B cell (primary cell): ENCODE data around the gene KNL1. TPM values are rescaled to one million over a fixed set of nuclear protein-coding genes. Genes with fewer than 3 reads are reported as not detected.

Experiments used
- ATAC-seq: fragments of 200-7000 bp; cut with Tn5 transposase; one replicate; pipeline ENCODE4 v1.10.0; 2021; ENCODE audit warnings: low read depth, mild to moderate bottlenecking, moderate number of reproducible peaks, moderate library complexity
- CTCF ChIA-PET: fragments of 350-600 bp; sonication (Branson Sonifier 250); formaldehyde crosslinking; loops from one replicate; lab custom pipeline; 2021; ENCODE audit warnings: antibody characterized with exemption, inconsistent platforms; lab: Charles Lee
- POLR2A ChIA-PET: fragments of 350-600 bp; sonication (Branson Sonifier 250); formaldehyde crosslinking; loops from one replicate; lab custom pipeline; 2021; ENCODE audit warnings: antibody characterized with exemption; lab: Charles Lee
- DNase-seq: peaks from one replicate; pipeline ENCODE4 v3.0.0; 2013
- H2AFZ ChIP-seq: 2 replicates; pipeline ENCODE4 v1.6.1; 2012; ENCODE audit warnings: mild to moderate bottlenecking, low read depth, low read length; ENCODE audit not compliant: insufficient read depth, poor library complexity, severe bottlenecking
- H3K27ac ChIP-seq, 2 donors: 1 replicate in 1 of 2; 2 replicates in 1 of 2; pipeline ENCODE4 v1.5.1; 2012 to 2013; ENCODE audit warnings: low read length in 2 of 2, mild to moderate bottlenecking in 2 of 2, moderate library complexity in 1 of 2
- H3K27me3 ChIP-seq, 4 experiments: fragments of 200-600 bp in 1 of 4; sonication (generic) in 1 of 4; replicated peaks in 1 of 4; 1 replicate in 2 of 4; 2 replicates in 2 of 4; pipeline versions ENCODE4 v1.6.1 to v1.7.0; 2013 to 2016; ENCODE audit warnings: low read length in 3 of 4, mild to moderate bottlenecking in 2 of 4, mixed read lengths in 1 of 4, moderate library complexity in 1 of 4; ENCODE audit not compliant: insufficient read depth in 4 of 4, control insufficient read depth in 3 of 4; ENCODE audit errors: control extremely low read depth in 1 of 4
- H3K36me3 ChIP-seq, 2 experiments: replicated peaks in 1 of 2; 1 replicate in 1 of 2; 2 replicates in 1 of 2; pipeline versions ENCODE4 v1.6.1 to v1.7.1; 2013; ENCODE audit warnings: low read length in 1 of 2; ENCODE audit not compliant: insufficient read depth in 2 of 2, control insufficient read depth in 1 of 2; ENCODE audit errors: control extremely low read depth in 1 of 2, extremely low read depth in 1 of 2
- H3K4me1 ChIP-seq, 2 donors: fragments of 200-600 bp in 1 of 2; sonication (generic) in 1 of 2; 1 replicate in 1 of 2; 2 replicates in 1 of 2; pipeline versions ENCODE4 v1.5.1 to v1.6.1; 2013 to 2017; ENCODE audit warnings: low read length in 2 of 2; ENCODE audit not compliant: control insufficient read depth in 2 of 2, insufficient read depth in 2 of 2
- H3K4me2 ChIP-seq: replicated peaks from 2 replicates; pipeline ENCODE3; 2012; ENCODE audit warnings: mild to moderate bottlenecking, low read depth, low read length; ENCODE audit not compliant: poor library complexity, severe bottlenecking
- H3K4me3 ChIP-seq, 5 experiments: fragments of 200-600 bp in 1 of 5; sonication (generic) in 1 of 5; 1 replicate in 3 of 5; 2 replicates in 2 of 5; pipeline versions ENCODE4 v1.5.1 to v1.7.0; 2011 to 2016; ENCODE audit warnings: low read length in 4 of 5, mild to moderate bottlenecking in 4 of 5, low read depth in 2 of 5, control low read depth in 1 of 5, moderate library complexity in 1 of 5; ENCODE audit not compliant: insufficient read depth in 1 of 5; ENCODE audit errors: control extremely low read depth in 1 of 5, extremely low read depth in 1 of 5
- H3K79me2 ChIP-seq: fragments of 200-600 bp; sonication (generic); one replicate; pipeline ENCODE4 v1.6.0; 2016; ENCODE audit warnings: low read length; ENCODE audit not compliant: control insufficient read depth, insufficient read depth
- H3K9ac ChIP-seq: fragments of 200-600 bp; sonication (generic); 2 replicates; pipeline ENCODE4 v1.6.1; 2017; ENCODE audit warnings: mild to moderate bottlenecking, low read length, moderate library complexity
- H3K9me3 ChIP-seq, 3 donors: one replicate each; pipeline versions ENCODE4 v1.6.1 to v1.7.1; 2013; ENCODE audit warnings: low read length in 2 of 3; ENCODE audit not compliant: control insufficient read depth in 2 of 3, insufficient read depth in 1 of 3; ENCODE audit errors: control extremely low read depth in 1 of 3
- H4K20me1 ChIP-seq: 2 replicates; pipeline ENCODE4 v1.6.0; 2012; ENCODE audit warnings: mild to moderate bottlenecking, low read length; ENCODE audit not compliant: insufficient read depth, control insufficient read depth, poor library complexity, severe bottlenecking
- H3K27ac Mint-ChIP-seq: one replicate; pipeline ENCODE4 v1.8.0; 2021; ENCODE audit warnings: mixed read lengths
- H3K27me3 Mint-ChIP-seq: one replicate; pipeline ENCODE4 v1.8.0; 2021; ENCODE audit warnings: mixed read lengths
- H3K4me1 Mint-ChIP-seq: one replicate; pipeline ENCODE4 v1.8.0; 2021; ENCODE audit warnings: mixed read lengths
- H3K4me3 Mint-ChIP-seq: one replicate; pipeline ENCODE4 v1.8.0; 2021; ENCODE audit warnings: mixed read lengths
- H3K9me3 Mint-ChIP-seq: one replicate; pipeline ENCODE4 v1.8.0; 2022; ENCODE audit warnings: mixed read lengths; ENCODE audit not compliant: insufficient read depth
- CTCF ChIP-seq: fragments of 200-600 bp; IDR thresholded peaks from one replicate; pipeline ENCODE4 v1.8.0; 2022; ENCODE audit warnings: antibody characterized with exemption, mild to moderate bottlenecking
- EZH2 ChIP-seq: IDR thresholded peaks from 2 replicates; pipeline ENCODE4 v1.6.1; 2012; ENCODE audit warnings: borderline replicate concordance, low read depth, mild to moderate bottlenecking, moderate library complexity, low read length; ENCODE audit not compliant: insufficient read depth, poor library complexity, severe bottlenecking
- WGBS: methylation state at CpG from one replicate; pipeline ENCODE4 v1.1.5; 2013; ENCODE audit warnings: missing lambda C conversion rate; ENCODE audit not compliant: insufficient coverage; 5-methylcytosine and 5-hydroxymethylcytosine counted together
- intact Hi-C: fragments of 100-400 bp; cut with micrococcal nuclease; formaldehyde crosslinking; loops from one replicate; pipeline ENCODE4 v1.10.0; 2022
- polyA plus RNA-seq: library from polyadenylated mRNA; depleted of rRNA; stranded (reverse); fragments of >200 nt; gene quantifications from 2 replicates; pipeline ENCODE4 v1.2.3, GENCODE V29; 2012
- total RNA-seq, 2 donors: library from RNA; stranded (reverse); fragments of 120-200 nt in 1 of 2; gene quantifications; 1 replicate in 1 of 2; 2 replicates in 1 of 2; pipeline versions ENCODE4 v1.2.3 to v1.2.4, GENCODE V29; 2013 to 2022

KNL1 gene
- total and polyA plus RNA-seq, 2 donors (not counting 1 experiment from before 2014, with no cell fraction given): 0.91 to 4.0 TPM

GRCh38 chr15:40694688-40695468 lies 100.8 kb downstream of the KNL1 start, which contains the start of gene RAD51:
RAD51 (plus strand) TSS chr15:40695174; CDS start chr15:40698759, 3,585 bp downstream.
- Mint-ChIP-seq H3K27me3 (no peaks in the 10 kb centered on the region), H3K4me1 (peaks cover 25% of the 10 kb centered on the region), H3K4me3 (peak within 1 kb of the TSS; percentile 100), H3K27ac (peak within 1 kb of the TSS; percentile 99), H3K9me3 (no peaks in the 10 kb centered on the region)
- H3K36me3 ChIP-seq: peaks cover 0 to 4% of the 10 kb centered on the region in 2 experiments
- intact Hi-C loops: loop anchor here (1.0 to 10.0 kb wide), 9 partner anchors 16 to 1280 kb away; partner anchors contain the start of genes C15orf62, DNAJC17, EHD4 and KNL1
- peak within 1 kb of the TSS; percentile 93 to 94 for H3K27ac ChIP-seq
- peaks cover 7 to 18% of the 10 kb centered on the region in 2 donors for H3K4me1 ChIP-seq
- DNase-seq (peak; percentile 96), ATAC-seq (peak; percentile 88)
- no peak for TF ChIP-seq EZH2
- no peak for TF ChIP-seq CTCF
- peak within 1 kb of the TSS; percentile 88 for H3K9ac ChIP-seq
- H3K79me2 ChIP-seq: peaks cover 3% of the 10 kb centered on the region
- CTCF ChIA-PET: interaction anchor here (0.6 to 4.6 kb wide), 18 partner anchors 16 to 489 kb away, joined by 3 to 29 read pairs (median 4); partner anchors contain the start of genes C15orf62, GCHFR and VPS18
- peak within 1 kb of the TSS; percentile 88 for H3K4me2 ChIP-seq
- under 1% methylated on average over 76 of the region's 81 CpGs for WGBS
- H3K9me3 ChIP-seq: no peaks in the 10 kb centered on the region
- H3K27me3 ChIP-seq: no peaks in the 10 kb centered on the region
- peak within 1 kb of the TSS; percentile 84 to 100 (median 87) for H3K4me3 ChIP-seq
- H4K20me1 ChIP-seq: no peaks in the 10 kb centered on the region
- POLR2A ChIA-PET: interaction anchor here (0.6 to 2.4 kb wide), 12 partner anchors 15 to 200 kb away, joined by 3 to 14 read pairs (median 4); partner anchors contain the start of genes C15orf62, CCDC32, DNAJC17 and GCHFR
- peak within 1 kb of the TSS; percentile 85 for H2AFZ ChIP-seq
